Measurements from ENCODE around the gene FGF8. TPM values are rescaled to one million over a fixed set of nuclear protein-coding genes. Genes with fewer than 3 reads are reported as not detected.

The FGF8 gene
- total RNA-seq, result not detected

GRCh38 chr10:101775273-101776160 lies at the start of gene FGF8:
TSS of gene FGF8 (minus strand) at chr10:101776114. CDS start at chr10:101775900, 214 bp downstream.
- Mint-ChIP-seq H3K4me3 (peak within 1 kb of the TSS; percentile 53), H3K27ac (no peak within 1 kb of the TSS), H3K27me3 (peaks cover 74% of the 10 kb centered on the region), H3K4me1 (peaks cover 26% of the 10 kb centered on the region), H3K36me3 (peaks cover 23% of the 10 kb centered on the region), H3K9me3 (no peaks in the 10 kb centered on the region)
- no peak for DNase-seq

- Mint-ChIP-seq H3K4me3 (no peak overlapping the region), H3K27ac (no peak overlapping the region), H3K4me1 (peaks cover 10% of the 10 kb centered on the region), H3K36me3 (peaks cover 6% of the 10 kb centered on the region), H3K27me3 (no peaks in the 10 kb centered on the region), H3K9me3 (no peaks in the 10 kb centered on the region)
- DNase-seq, result no peak
Measured at GRCh38 chr10:101824736-101825135, 48.8 kb upstream of the FGF8 start.

- no peak for DNase-seq
- Mint-ChIP-seq H3K9me3 (no peaks in the 10 kb centered on the region), H3K27ac (peak overlapping the region; percentile 95), H3K4me1 (peaks cover 37% of the 10 kb centered on the region), H3K36me3 (peaks cover 23% of the 10 kb centered on the region), H3K4me3 (peak overlapping the region; percentile 93), H3K27me3 (peaks cover 4% of the 10 kb centered on the region)
Measured at GRCh38 chr10:101818872-101819633, 43.1 kb upstream of the FGF8 start.

GRCh38 chr10:101818119-101818871 lies 42.4 kb upstream of the FGF8 start, which contains the start of gene OGA:
TSS of gene OGA (minus strand) at chr10:101818444. CDS start at chr10:101818022, 422 bp downstream.
- Mint-ChIP-seq H3K9me3 (no peaks in the 10 kb centered on the region), H3K4me1 (peaks cover 44% of the 10 kb centered on the region), H3K27me3 (peaks cover 4% of the 10 kb centered on the region), H3K36me3 (peaks cover 24% of the 10 kb centered on the region), H3K4me3 (peak within 1 kb of the TSS; percentile 93), H3K27ac (peak within 1 kb of the TSS; percentile 95)
- DNase-seq, result peak; percentile 97

- peaks cover 4% of the 10 kb centered on the region for H3K27me3 Mint-ChIP-seq
- no peaks in the 10 kb centered on the region for H3K9me3 Mint-ChIP-seq
- peaks cover 24% of the 10 kb centered on the region for H3K36me3 Mint-ChIP-seq
- peak overlapping the region; percentile 93 for H3K4me3 Mint-ChIP-seq
- DNase-seq, result peak; percentile 55
- peaks cover 51% of the 10 kb centered on the region for H3K4me1 Mint-ChIP-seq
- peak overlapping the region; percentile 95 for H3K27ac Mint-ChIP-seq
Measured at GRCh38 chr10:101817337-101818118, 41.6 kb upstream of the FGF8 start.

- DNase-seq, result no peak
- peaks cover 53% of the 10 kb centered on the region for H3K4me1 Mint-ChIP-seq
- H3K27me3 Mint-ChIP-seq, result peaks cover 4% of the 10 kb centered on the region
- peak overlapping the region; percentile 95 for H3K27ac Mint-ChIP-seq
- peaks cover 23% of the 10 kb centered on the region for H3K36me3 Mint-ChIP-seq
- no peaks in the 10 kb centered on the region for H3K9me3 Mint-ChIP-seq
- peak overlapping the region; percentile 93 for H3K4me3 Mint-ChIP-seq
Measured at GRCh38 chr10:101816913-101817336, 41.0 kb upstream of the FGF8 start.

- Mint-ChIP-seq H3K36me3 (peaks cover 21% of the 10 kb centered on the region), H3K27me3 (peaks cover 4% of the 10 kb centered on the region), H3K9me3 (no peaks in the 10 kb centered on the region), H3K4me3 (peak overlapping the region; percentile 93), H3K4me1 (peaks cover 54% of the 10 kb centered on the region), H3K27ac (peak overlapping the region; percentile 95)
- DNase-seq, result no peak
Measured at GRCh38 chr10:101816376-101816775, 40.5 kb upstream of the FGF8 start.

GRCh38 chr10:101814466-101815071 lies 38.7 kb upstream of the FGF8 start:
- H3K36me3 Mint-ChIP-seq, result peaks cover 24% of the 10 kb centered on the region
- peak overlapping the region; percentile 95 for H3K27ac Mint-ChIP-seq

GRCh38 chr10:101812606-101813005 lies 36.7 kb upstream of the FGF8 start:
- Mint-ChIP-seq H3K27me3 (no peaks in the 10 kb centered on the region), H3K36me3 (peaks cover 29% of the 10 kb centered on the region), H3K27ac (peak overlapping the region; percentile 54), H3K9me3 (no peaks in the 10 kb centered on the region), H3K4me3 (no peak overlapping the region), H3K4me1 (peaks cover 55% of the 10 kb centered on the region)
- no peak for DNase-seq

More at GRCh38 chr10:101814466-101815071, 38.7 kb upstream of the FGF8 start:
- peaks cover 55% of the 10 kb centered on the region for H3K4me1 Mint-ChIP-seq
- H3K9me3 Mint-ChIP-seq, result no peaks in the 10 kb centered on the region
- DNase-seq, result no peak
- H3K4me3 Mint-ChIP-seq, result peak overlapping the region; percentile 93
- peaks cover 4% of the 10 kb centered on the region for H3K27me3 Mint-ChIP-seq

- Mint-ChIP-seq H3K27ac (peak overlapping the region; percentile 58), H3K4me3 (no peak overlapping the region), H3K27me3 (no peaks in the 10 kb centered on the region), H3K9me3 (no peaks in the 10 kb centered on the region), H3K36me3 (peaks cover 26% of the 10 kb centered on the region), H3K4me1 (peaks cover 31% of the 10 kb centered on the region)
- no peak for DNase-seq
Measured at GRCh38 chr10:101807158-101807557, 31.2 kb upstream of the FGF8 start.

- Mint-ChIP-seq H3K36me3 (peaks cover 44% of the 10 kb centered on the region), H3K4me1 (peaks cover 33% of the 10 kb centered on the region), H3K27me3 (no peaks in the 10 kb centered on the region), H3K9me3 (no peaks in the 10 kb centered on the region), H3K4me3 (no peak overlapping the region), H3K27ac (peak overlapping the region; percentile 46)
- no peak for DNase-seq
Measured at GRCh38 chr10:101803511-101803910, 27.6 kb upstream of the FGF8 start.

GRCh38 chr10:101797403-101798059 lies 21.6 kb upstream of the FGF8 start:
- peaks cover 31% of the 10 kb centered on the region for H3K4me1 Mint-ChIP-seq
- no peaks in the 10 kb centered on the region for H3K9me3 Mint-ChIP-seq
- no peak overlapping the region for H3K4me3 Mint-ChIP-seq
- peak overlapping the region; percentile 51 for H3K27ac Mint-ChIP-seq
- DNase-seq, result no peak
- peaks cover 46% of the 10 kb centered on the region for H3K36me3 Mint-ChIP-seq
- no peaks in the 10 kb centered on the region for H3K27me3 Mint-ChIP-seq

GRCh38 chr10:101793526-101793925 lies 17.6 kb upstream of the FGF8 start:
- no peak overlapping the region for H3K27ac Mint-ChIP-seq
- H3K4me3 Mint-ChIP-seq, result no peak overlapping the region
- DNase-seq, result no peak
- no peaks in the 10 kb centered on the region for H3K9me3 Mint-ChIP-seq
- H3K27me3 Mint-ChIP-seq, result no peaks in the 10 kb centered on the region
- H3K4me1 Mint-ChIP-seq, result peaks cover 13% of the 10 kb centered on the region
- peaks cover 22% of the 10 kb centered on the region for H3K36me3 Mint-ChIP-seq
